NCI-H146 (cell line): Measurements from ENCODE around the gene ZNF747.
A peak's percentile ranks its signal among the peaks of the same experiment; 100 is the strongest.
"Not testable (repeated sequence)": the region's sequence is repeated elsewhere in the genome, so short reads cannot be mapped to it uniquely, and the experiment has no call there.

Experiments
- DNase-seq: peaks from one replicate; lab custom pipeline; 2025; lab: John Stamatoyannopoulos, UW

Gene ZNF747

DNA sequence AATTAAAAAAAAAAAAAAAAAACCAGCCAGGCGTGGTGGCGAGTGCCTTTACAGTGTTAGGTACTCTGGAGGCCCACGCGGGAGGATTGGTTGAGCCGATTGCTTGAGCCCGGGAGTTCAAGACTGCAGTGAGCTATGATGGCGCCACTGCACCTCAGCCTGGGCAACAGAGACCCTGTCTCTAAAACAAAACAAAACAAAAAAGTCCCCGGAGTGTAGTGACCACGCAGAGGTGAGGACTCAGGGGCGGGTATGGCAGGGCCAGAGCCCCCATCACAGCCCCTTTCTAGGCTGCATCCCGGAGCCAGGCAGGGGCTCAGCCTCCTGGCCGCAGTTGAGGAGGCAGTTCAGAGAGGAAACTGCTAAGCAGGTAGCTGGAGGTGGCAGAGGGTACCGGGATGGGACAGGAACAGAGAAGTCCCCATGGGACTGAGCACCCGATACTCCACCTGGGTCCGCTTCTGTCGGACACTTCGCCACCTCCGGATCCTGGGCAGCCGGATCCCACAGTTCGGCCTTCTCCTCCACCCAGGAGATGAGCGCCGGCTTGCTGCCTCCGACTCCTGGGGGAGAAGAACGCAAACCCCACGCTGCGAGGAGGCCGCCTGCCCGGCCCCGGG lies 800 bp downstream of the ZNF747 start:
- peak; percentile 22 for DNase-seq

DNA sequence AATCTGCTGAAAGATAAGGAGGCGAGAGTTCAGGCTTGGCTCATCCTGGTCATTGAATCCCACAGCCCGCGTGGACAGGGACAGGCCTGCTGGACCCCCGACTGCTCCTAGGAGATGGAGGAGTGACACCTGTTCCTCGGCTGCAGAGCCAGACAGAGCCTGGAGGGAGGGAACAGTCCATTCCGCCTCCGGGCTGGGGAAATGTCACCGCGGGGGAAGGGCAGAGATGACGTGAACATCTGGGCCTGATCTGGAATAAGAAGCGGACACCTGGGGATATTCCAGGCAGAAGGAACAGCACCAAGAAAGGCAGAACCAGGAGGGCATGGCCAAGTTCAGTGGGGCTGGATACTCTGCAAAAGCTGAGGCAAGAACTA lies 1.5 kb downstream of the ZNF747 start:
- no peak for DNase-seq

DNA sequence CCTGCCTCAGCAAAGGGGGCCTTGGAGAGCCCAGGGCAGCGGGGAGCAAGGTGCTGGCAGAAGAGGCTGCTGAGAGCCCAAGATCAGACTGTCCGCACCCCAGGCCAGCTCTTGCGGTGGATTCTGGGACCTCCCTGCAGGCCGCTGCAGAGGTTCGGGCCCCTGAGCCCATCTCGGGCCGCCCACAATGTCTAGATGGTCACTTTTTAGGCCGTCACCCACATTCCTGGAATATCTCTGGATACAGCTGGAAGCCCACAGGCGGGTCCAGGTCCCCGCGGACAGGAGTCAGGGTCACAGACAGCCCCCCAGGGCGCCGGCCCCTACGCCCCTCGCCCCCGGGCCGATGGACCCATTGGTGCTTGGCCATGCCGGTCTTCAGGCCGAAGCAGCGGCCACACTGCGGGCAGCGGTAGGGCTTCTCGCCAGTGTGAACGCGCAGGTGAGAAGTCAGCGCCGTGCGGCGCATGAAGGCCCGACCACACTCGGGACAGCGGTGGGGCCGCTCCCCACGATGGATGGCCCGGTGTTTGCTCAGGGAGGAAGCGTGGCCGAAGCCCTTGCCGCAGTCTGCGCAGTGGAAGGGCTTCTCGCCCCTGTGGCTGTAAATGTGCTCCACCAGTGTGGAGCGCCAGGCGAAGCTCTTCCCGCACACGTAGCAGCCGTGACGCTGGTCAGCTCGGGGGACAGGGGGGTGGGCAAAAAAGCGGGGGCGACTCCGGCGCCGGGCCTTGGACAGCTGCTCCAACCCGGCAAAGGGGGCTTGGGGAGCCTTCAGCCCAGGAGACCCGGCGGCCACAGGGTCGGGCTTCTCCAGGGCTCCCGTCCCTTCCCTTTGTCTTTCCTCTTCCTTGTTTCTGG lies 2.1 kb downstream of the ZNF747 start:
- no peak for DNase-seq

DNA sequence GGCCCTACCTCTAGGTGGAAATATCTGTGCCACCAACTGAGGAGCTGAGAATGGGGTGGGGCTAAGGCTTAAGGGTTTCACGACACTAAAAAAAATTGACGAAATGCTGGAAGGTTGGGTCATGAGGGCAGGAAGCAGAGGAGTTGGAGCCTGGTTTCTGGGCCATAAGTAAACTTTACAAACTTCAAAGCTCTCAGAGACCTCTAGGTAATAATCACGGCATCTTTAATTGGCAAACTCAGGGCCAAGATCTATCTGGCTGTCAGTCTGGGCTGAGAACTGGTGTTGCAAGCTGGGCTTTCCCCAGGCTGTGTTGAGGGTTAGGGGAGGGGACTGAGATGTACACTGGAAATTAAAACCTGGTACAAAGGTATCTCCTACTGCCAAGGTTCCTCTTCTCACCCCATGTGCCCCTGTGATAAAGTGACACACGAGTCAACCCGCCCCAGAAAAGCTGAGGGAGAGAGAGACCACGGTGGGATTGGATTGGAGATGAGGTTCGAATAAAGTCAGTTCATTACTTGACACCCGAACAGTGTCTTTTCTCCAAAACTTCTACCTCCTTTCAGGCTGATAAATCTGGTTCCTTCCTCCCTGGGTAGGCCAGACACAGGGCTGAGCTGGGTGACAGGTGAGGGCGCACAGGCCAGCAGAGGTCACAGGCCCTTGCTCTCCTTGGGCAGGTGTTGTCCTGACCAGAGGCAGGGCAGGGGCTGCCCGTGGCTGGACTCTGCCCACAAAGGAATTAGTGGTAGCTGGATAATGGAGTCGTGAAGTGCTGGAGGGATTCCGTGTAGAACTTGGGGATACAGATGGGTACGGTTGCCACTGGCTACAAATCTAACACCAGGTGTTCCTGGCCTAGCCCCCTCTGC lies 4.3 kb downstream of the ZNF747 start:
- DNase-seq, result no peak

DNA sequence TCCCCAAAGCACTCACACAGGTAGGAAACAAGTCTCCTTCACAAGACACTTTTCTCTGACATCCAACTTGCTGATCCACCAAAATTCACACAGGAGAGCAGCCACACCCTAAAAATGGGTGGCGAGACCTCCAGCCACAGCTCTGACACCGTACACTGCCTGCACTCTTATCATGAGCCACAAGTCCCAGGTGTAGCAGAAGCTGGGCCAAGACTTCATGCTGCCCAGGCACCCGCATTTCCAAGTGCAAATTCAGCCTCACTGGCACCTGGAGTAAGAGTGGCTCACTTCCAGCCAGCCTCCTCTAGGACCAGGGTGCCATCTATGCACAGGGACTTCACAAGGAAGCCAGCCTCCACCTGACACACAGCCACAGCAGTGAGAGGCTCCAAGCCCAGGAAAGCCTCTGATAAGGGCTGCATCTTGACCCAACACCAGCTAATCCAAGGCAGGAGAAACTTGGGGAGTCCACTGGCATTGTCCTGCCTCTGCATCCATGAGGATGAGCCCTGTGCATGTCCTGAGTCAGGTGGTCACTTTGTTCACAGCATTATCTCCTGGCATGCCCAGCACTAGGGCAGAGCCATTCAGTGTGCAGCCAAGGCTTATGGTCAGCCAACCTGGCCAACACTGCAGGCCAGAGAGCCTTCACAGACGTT lies 5.7 kb downstream of the ZNF747 start:
- no peak for DNase-seq

DNA sequence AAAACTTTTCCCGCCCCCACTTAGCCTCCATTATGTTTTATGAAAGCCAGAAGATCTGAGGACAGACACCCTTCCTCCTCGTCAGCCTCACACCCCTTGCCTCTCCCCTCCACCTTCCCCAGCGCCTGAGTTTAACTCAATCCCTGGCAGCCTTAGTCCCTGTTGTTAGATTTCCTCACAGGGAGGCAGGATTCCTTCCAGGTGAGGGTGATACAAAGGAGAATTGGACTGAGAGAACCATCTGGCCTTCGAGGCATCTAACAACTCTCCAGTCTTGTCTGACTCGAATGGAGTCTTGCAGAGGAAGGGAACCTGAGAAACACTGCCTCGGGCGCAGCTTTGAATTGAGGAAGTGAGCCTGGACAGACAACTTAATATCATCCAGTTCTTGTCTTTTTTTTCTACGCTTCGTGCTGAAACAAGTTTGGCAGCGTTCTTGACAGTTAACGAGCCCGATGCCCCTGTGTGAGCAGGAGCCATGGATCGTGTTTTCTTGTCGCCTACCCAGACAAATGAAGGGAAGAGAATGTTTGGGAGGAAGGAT lies 7.0 kb downstream of the ZNF747 start:
- DNase-seq, result peak; percentile 65

DNA sequence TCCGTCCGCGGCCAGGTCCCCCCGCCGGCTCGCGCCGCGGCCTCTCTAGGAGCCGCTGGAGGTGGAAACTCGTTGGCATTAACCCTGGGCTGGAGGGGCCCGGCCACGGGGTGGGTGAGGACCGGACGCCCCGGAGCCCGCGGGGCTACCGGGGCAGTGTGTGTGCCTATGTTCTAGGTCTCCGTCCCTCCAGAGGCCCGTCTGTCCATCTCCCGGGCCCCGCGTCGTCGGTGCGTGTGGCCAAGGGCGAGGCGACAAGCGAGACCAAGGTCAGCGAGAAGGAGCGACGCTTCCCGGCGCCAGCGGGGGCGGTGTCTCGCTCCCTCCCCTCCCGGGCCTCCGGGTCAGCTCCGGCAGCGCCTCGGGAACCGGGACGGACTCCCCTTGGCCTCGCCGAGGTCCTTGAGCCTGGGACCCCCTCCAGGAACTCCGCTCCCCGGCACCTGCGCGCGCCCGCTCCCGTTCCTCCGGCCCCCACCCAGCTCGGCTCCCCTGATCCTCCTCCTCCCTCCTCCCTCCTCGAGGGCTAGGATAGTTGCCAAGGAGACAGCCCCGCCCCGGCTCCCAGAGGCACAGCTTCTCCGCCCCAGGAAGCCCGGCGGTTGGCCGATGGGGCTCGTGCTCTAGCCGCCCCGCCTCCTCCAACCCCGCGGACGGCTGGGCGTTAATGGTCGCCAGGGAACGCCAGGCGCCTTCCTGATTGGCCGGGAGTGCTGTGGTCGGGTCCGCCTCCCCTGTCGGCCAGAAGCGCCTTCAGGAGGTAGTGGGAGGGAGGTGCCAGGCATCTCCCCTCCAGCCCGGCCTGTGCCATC lies 7.6 kb downstream of the ZNF747 start:
- DNase-seq, result peak; percentile 99

DNA sequence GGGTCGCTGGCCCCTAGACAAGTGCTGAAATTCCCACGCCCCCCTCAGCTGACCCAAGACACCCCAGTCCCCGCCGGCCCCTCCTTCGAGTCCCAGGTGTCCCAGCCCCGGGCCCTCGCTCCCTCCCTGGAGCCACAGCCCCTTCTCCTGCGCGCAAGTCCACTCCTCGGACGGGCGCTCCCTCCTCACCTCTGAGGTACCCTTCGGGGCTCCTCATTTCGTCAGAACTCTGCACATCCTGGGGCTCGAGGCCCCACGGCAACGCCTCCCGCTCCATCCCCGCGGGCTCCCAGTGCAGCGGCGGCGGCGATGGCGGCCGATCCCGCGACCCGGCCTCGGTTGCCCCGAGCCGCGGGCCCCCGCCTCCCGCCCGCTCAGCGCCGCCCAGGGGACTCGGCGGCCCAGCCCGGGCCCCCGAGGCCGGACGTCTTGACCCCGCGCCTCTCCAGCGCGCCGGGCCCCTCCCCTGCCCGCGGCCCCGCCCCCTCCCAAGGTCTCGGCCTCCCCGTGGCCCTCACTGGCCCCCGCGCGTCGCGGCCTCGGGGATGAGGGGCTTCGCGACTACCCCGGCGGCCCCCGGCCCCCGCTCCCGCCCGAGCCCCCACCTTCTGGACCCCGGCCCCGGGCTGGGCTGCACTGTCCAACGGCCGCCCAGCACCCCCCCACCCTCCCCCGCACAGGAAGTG lies 8.4 kb downstream of the ZNF747 start, which contains the start of gene ZNF768:
Gene ZNF768, minus strand, starts transcription at position 430 of the 686 bp plus-strand sequence. Its CDS starts 153 bp downstream, at position 277.
- peak; percentile 80 for DNase-seq

DNA sequence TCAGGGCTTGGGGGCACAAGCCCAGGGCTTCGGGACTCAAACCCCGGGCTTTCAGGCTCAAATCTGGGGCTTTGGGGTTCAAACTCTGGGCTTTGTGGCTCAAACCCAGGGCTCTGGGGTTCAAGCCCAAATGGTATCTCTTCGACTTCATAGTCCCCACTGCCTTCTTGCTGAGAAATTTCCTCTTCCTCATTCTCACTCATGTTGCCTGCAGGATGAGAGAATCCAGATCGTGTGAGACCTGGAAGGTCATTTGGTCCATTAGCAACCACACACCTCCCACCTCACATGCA lies 8.9 kb downstream of the ZNF747 start:
- DNase-seq, result no peak

DNA sequence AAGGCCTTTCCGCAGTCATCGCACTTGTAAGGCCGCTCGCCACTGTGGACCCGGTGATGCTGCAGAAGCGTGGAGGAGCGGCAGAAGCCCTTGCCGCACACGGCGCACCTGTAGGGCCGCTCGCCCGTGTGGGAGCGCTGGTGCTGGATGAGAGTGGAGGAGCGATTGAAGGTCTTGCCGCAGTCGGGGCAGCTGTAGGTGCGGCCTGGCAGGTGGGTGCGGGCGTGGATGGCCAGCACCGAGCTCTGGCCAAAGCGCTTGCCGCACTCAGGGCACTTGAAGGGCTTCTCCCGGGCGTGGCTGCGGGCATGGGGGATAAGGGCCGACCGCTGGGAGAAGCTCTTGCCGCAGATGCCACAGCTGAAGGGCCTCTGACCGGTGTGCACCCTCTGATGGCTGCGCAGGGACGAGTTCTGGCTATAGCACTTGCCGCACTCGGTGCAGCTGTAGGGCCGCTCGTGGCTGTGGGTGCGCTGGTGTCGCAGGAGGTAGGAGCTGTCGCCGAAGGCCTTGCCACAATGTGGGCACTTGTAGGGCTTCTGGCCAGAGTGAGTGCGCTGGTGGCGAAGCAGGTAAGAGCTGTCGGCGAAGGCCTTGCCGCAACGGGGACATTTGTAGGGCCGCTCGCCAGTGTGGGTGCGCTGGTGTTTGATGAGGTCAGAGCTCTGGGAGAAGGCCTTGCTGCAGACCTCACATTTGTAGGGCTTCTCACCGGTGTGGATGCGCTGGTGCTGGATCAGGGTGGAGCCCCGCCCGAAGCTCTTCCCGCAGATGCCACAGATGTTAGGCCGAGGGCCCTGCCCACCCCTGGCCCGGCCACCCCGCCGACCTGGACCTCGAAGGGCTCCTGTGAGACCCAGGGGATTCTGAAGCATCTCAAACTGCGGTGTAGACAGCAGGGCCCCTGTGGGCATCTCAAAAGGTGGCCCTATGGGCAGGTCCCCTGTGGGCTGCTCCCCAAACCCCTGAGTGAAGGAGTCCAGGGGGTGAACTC lies 9.8 kb downstream of the ZNF747 start:
- no peak for DNase-seq

DNA sequence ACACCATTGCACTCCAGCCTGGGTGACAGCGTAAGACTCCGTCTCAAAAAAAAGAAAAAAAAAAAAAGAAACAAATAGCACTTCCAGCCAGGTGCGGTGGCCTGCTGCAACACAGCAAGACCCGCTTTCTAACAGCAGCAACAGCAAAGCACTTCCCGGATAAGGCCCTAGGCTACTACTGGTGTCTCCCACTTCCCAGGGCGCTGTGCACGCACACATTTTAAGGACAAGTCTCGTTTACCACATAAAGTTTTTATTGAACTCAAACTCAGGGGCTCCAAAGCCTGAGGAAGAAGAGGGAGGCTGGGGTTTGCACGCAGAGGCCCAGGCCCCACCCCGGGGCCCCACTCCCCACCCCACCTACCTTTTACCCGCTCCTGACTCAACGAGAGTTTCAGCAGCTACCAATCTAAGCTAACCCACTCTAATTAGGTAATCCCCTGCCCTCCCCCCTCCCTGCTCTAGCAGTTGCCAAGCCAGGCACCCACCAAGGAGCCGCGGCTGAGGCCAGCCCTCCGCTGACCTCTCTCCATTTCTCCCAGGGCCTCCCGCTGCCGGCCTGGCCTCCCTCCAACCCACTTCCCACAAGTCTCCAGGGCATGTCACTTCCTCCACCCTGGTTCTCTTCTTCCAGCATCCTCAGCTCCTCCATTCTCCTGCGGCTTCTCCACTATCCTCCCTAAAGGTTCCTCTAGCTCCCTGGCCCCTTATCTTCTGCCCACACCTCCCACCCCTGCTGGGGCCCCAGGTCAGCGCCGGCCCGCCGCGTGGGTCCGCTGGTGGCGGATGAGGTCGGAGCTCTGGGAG lies 10.7 kb downstream of the ZNF747 start:
- no peak for DNase-seq

DNA sequence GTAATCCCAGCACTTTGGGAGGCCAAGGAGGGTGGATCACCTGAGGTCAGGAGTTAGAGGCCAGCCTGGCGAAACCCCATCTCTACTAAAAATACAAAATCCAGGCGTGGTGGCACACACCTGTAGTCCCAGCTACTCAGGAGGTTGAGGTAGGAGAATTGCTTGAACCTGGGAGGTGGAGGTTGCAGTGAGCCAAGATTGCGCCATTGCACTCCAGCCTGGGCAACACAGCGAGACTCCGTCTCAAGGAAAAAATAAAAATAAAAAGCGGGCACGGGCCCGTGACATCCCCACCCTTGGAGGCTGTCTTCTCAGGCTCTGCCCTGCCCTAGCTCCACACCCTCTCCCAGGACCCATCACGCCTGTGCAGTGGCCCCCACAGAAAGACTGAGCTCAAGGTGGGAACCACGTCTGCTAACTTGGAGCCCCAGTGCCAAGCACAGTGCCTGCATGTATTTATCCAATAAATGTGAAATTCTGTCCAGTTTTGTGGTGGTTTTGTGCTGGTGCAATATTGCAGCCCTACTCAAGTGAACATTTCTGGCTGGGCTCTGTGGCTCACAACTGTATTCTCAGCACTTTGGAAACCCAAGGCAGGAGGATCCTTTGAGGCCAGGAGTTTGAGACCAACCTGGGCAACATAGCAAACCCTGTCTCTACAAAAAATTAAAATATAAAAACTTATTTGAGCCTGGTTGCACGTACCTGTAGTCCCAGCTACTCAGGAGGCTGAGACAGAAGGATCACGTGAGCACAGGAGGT lies 11.8 kb downstream of the ZNF747 start:
- DNase-seq, result not testable (repeated sequence)

DNA sequence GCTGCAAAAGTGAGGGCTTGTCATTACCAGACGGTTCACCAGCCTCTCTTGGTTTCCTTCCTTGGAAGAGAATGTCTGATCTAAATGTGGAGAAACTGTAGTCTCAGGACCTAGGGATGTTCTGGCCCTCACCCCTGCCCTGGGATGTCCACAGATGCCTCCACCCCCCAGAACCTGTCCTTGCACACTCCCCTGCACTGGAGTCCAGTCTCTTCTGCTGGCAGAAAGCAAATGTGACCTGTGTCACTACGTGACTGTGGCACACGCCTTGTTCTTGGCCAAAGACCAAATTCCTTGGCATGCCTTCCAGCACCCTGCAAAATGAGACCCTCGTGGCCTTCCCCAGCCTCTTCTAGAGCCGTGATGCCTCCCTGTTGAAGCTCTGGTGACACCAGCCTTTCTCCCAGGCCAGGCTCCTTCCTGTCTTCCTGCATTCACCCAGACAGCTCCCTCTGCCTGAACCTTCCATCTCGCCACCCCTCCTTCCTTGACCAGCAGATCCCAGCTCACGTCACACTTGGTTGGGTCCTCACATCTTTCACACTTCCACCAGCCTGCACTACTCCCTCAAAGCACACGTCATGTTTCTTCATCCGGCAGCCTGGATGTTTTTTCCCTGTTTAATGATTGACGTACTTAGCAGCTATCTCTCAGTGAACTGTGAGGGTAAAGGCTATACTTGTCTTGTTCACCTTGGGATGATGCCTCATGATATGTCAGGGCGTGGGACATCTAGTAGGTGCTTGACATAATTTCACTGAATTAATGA lies 12.6 kb downstream of the ZNF747 start:
- no peak for DNase-seq

DNA sequence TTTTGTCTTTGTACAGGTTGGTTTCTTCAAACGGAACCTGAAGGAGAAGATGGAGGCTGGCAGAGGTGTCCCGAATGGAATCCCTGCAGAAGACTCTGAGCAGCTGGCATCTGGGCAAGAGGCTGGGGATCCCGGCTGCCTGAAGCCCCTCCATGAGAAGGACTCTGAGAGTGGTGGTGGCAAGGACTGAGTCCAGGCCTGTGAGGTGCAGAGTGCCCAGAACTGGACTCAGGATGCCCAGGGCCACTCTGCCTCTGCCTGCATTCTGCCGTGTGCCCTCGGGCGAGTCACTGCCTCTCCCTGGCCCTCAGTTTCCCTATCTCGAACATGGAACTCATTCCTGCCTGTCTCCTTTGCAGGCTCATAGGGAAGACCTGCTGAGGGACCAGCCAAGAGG lies 13.2 kb downstream of the ZNF747 start:
- DNase-seq, result no peak

DNA sequence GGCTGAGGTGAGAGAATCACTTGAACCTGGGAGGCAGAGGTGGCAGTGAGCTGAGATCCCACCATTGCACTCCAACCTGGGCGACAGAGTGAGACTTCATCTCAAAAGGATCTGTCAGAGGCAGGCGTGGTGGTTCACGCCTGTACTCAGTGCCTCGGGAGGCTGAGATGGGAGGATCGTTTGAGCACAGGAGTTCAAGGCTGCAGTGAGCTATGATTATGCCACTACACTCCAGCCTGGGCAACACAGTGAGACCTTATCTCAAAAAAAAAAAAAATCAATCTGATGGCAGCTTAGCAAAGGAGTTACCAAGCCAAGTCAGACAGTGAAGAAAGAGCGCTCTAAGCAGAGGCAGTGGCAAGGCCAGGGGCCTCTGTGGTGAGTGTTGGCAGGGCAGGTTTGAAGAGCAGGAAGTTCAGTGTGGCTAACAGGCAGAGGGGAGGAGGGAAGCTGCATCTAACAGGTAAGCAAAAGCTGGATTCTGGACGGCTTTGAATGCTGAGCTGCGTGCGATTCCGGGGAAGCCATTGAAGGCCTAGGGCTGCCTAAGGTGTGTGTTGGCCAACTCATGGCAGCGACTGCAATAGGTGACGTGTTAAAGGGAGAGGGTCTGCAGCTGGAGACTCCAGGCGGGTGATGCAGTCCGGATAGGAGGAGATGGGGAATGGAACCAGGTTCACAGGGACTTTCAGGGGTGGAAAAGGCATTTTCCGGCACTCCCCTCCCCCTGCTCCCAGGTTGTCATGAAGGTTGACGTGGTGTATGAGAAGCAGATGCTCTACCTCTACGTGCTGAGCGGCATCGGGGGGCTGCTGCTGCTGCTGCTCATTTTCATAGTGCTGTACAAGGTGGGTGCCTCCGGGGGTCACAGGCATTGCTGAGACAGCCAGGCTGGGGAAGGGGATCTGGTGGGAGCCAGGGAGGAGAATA lies 15.3 kb downstream of the ZNF747 start:
- DNase-seq, result no peak

DNA sequence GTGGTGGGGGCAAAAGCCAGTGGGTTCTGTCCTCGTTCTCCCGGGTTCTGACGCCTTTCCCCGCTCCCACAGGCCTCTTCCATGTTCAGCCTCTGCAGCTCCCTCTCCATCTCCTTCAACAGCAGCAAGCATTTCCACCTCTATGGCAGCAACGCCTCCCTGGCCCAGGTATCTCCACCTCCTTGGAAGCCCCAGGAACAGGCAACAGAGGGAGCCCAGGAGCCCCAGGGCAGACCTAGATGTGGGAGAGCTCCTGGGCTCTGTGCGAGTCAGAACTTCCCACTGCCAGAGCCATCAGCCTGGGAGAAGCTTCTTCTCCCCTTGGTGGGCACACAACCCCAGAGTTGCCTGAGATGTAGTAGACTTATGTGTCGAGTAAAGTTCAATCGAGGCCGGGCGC lies 16.1 kb downstream of the ZNF747 start:
- DNase-seq, result no peak
